Keratinocyte (primary cell): Measurements from ENCODE around the gene TP63.
"Not testable (repeated sequence)": the region's sequence is repeated elsewhere in the genome, so short reads cannot be mapped to it uniquely, and the experiment has no call there.

ENCODE experiments used
- EZH2 ChIP-seq: IDR thresholded peaks from one replicate; pipeline ENCODE4 v1.6.1; 2012; ENCODE audit warnings: inconsistent platforms, mild to moderate bottlenecking, low read length, moderate library complexity
- TF ChIP-seq, protein P1 (sequence below), 3 experiments: IDR thresholded peaks in 1 of 3; conservative IDR thresholded peaks in 1 of 3; optimal IDR thresholded peaks in 1 of 3; 2 replicates in 2 of 3; 3 replicates in 1 of 3; pipeline versions ENCODE3 to v1.5.1; 2011; ENCODE audit warnings: low read length in 3 of 3, mild to moderate bottlenecking in 3 of 3, moderate library complexity in 2 of 3, control low read depth in 1 of 3, inconsistent platforms in 1 of 3; ENCODE audit not compliant: insufficient read depth in 2 of 3; ENCODE audit errors: extremely low read depth in 1 of 3

DNA sequence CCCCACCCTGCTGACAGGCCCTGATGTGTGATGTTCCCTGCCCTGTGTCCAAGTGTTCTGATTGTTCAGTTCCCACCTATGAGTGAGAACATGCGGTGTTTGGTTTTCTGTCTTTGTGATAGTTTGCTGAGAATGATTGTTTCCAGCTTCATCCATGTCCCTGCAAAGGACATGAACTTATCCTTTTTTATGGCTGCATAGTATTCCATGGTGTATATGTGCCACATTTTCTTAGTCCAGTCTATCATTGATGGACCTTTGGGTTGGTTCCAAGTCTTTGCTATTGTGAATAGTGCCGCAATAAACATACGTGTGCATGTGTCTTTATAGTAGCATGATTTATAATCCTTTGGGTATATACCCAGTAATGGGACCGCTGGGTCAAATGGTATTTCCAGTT is 119.8 kb downstream of the TP63 start:
- TF ChIP-seq, protein P1, sequence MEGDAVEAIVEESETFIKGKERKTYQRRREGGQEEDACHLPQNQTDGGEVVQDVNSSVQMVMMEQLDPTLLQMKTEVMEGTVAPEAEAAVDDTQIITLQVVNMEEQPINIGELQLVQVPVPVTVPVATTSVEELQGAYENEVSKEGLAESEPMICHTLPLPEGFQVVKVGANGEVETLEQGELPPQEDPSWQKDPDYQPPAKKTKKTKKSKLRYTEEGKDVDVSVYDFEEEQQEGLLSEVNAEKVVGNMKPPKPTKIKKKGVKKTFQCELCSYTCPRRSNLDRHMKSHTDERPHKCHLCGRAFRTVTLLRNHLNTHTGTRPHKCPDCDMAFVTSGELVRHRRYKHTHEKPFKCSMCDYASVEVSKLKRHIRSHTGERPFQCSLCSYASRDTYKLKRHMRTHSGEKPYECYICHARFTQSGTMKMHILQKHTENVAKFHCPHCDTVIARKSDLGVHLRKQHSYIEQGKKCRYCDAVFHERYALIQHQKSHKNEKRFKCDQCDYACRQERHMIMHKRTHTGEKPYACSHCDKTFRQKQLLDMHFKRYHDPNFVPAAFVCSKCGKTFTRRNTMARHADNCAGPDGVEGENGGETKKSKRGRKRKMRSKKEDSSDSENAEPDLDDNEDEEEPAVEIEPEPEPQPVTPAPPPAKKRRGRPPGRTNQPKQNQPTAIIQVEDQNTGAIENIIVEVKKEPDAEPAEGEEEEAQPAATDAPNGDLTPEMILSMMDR (optimal IDR thresholded peaks at IDR 0.05 in 1 of 3, IDR thresholded peaks at IDR 0.05 in 1 of 3, conservative IDR thresholded peaks at IDR 0.05 in 1 of 3; ENCODE audit: extremely low read depth in 1 of 3, insufficient read depth in 2 of 3, low read length in 3 of 3), result not testable (repeated sequence)
- not testable (repeated sequence) for TF ChIP-seq EZH2
